ENCODE data around the gene DCBLD2.
A peak's percentile ranks its signal among the peaks of the same experiment; 100 is the strongest.

The DCBLD2 gene, protein sequence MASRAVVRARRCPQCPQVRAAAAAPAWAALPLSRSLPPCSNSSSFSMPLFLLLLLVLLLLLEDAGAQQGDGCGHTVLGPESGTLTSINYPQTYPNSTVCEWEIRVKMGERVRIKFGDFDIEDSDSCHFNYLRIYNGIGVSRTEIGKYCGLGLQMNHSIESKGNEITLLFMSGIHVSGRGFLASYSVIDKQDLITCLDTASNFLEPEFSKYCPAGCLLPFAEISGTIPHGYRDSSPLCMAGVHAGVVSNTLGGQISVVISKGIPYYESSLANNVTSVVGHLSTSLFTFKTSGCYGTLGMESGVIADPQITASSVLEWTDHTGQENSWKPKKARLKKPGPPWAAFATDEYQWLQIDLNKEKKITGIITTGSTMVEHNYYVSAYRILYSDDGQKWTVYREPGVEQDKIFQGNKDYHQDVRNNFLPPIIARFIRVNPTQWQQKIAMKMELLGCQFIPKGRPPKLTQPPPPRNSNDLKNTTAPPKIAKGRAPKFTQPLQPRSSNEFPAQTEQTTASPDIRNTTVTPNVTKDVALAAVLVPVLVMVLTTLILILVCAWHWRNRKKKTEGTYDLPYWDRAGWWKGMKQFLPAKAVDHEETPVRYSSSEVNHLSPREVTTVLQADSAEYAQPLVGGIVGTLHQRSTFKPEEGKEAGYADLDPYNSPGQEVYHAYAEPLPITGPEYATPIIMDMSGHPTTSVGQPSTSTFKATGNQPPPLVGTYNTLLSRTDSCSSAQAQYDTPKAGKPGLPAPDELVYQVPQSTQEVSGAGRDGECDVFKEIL

DNA sequence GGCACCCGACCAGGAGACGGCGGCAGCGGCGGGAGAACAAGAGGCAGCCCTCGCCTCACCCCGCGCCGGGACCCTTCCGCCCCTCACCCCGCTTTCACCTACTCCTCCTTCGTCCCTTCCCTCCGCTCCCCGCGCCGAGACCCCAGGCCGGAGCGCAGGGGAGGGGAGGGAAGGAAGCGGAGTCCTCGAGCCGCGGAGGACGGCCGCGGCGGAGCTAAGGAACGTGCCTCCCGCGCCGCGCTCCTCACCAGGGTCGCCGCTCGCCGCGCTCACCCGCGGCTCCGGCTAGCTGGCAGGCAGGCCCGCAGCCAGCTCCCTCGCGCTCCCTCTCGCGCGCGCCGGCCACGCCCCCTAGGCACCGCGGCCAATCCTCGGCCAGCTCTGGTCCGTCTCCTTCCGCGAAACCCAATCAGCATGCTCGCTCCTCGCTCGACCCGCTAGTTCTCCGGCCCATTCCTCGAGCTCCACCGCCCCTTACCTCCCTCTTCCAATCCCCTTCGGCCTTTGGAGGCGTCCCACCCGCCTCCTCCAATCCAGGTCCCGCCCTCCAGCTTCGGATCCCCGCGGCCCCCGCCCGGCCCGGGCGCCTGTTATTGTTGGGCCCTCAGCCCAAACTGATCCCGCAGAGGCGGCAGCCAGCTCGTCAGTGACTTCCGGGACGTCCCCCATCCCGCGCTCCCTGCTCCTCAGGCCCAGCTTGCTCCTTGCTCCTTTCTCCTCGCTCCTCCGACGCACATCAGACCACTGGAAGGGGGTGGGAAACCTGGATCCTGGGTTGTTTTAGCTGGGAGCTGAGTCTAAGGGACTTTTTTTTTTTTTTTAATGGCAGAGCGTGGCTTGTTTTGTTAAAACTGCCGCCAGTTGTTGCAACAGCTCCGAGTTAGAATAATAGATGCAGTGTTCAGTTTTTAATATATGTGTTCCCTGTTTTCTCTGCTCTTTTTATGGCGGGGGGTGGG lies at the start of gene DCBLD2:
TSS of gene DCBLD2 (minus strand) at position 304 of the 959 bp plus-strand sequence. CDS start 369 bp downstream, outside the sequence.
- peak; percentile 99 for DNase-seq

DNA sequence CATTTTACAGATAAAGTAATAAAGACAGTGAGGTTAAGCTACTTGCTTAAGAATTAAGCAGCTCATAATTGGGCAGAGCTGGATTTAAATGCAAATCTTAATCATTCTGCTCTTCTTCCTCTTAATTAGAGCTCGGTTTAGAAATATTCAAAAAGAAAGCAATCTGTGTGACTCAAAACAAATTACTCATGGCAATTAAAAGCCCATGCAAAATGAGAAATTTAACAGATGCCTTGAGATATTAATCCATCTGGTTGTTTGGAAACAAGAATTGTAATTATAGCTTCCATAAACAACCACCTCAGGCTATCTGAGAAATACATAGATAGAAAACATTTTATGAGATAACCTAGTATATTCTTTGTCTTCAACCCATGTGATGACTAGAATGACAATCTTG lies 44.2 kb upstream of the DCBLD2 start:
- no peak for DNase-seq

DNA sequence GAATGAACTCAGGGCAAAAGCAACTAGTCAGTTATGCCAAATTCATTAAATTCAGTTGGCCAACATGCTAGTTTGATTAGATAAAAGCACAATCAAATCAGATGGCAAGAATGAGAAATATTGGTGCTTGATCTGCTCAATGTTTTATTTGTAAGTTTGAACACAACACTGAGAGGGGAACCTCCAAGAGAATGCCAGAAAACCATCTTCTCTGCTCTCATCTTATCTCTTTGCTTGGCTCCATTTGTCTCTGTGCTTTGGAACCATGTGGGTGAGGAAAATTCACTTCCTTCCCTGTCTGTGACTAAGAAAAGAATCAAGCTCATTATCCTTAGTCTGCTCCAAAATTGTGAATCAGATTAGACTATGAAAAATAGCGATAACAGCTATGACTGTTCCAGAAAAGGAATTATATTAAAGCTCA lies 43.6 kb upstream of the DCBLD2 start:
- DNase-seq, result no peak

DNA sequence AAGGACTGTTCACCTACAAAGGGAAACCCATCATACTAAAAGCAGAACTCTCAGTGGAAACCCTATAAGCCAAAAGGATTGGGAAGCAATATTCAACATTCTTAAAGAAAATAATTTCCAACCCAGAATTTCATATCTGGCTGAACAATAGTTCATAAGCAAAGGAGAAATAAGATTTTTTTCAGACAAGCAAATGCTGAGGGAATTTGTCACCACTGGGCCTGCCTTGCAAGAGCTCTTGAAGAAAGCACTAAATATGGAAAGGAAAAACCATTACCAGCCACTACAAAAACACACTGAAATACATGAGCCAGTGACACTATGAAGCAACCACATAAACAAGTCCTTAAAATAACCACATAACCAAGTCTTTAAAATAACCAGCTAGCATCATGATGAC lies 28.9 kb upstream of the DCBLD2 start:
- no peak for DNase-seq

DNA sequence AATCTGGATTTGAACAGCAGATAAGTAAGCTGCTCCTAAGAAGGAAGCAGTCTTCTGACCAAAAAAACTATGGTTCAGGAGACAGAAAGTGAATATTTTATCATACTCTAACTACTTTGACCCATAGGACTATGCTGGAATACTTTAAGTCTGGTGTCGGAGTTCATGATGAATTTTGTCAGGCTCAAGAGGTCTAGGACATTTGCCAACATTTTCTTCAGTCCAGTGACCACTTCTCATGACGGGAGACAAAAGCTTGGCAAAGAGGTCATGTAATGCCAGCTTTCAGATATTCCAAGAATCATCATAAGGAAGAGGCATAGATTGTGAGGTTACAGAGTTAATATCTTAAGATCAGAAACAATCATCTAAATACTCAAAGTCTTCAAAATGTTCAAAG lies 20.5 kb upstream of the DCBLD2 start:
- DNase-seq, result no peak

DNA sequence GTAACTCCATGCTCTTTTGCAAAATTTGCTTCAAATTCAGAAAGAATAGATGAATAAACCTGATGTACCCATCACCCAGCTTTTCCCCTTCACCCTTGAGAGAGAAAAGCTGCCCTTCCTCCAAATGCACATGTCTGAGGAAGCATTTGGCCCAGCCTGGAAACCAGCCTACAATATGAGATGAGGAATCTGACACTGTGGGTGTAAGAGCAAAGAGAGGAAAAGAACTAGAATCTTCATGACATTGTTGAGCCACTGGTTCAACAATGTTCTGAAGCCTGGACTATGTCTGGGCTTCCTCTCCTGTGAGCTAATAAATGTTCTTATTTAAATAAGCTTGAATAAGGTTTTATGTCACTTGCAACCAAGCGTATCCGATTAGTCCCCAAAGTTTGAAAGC lies 18.7 kb upstream of the DCBLD2 start:
- no peak for DNase-seq

DNA sequence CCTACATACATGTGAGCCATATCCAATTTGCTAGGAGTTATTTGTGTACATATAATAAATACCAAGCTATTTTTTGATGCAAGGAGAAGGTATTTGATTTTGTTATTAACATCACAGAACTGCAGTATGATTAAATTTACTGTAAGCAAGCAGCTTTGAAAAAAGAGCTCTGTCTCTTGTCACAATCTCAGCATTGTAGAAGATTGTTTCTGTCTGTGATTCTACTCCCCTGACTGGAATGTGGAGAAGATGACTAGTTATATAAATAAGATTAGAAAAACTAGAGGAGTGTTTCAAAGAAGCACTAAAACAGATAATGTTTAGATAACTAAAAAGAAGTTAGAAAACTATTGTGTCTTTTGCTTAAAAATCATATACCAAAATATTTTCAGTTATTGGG lies 17.1 kb upstream of the DCBLD2 start:
- DNase-seq, result no peak

DNA sequence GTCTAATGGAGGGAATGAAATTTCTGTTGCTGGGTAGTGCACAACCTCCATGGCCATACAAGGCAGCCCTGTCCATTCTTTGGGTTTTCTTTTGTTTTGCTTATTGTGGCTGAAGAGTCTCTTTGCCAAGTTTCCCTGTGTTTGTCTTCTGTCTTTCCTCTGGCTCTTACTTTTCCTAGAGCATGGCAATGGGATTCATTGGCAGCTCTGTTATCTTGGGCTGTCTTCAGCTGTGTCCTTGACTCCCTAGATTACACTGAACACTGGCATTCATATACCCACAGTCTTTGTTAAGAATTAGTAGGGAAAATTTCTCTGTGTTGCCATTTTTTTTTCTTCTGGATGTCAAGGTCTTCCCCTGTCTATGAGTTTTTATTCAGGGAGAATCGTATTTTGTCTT lies 16.1 kb upstream of the DCBLD2 start:
- DNase-seq, result no peak

DNA sequence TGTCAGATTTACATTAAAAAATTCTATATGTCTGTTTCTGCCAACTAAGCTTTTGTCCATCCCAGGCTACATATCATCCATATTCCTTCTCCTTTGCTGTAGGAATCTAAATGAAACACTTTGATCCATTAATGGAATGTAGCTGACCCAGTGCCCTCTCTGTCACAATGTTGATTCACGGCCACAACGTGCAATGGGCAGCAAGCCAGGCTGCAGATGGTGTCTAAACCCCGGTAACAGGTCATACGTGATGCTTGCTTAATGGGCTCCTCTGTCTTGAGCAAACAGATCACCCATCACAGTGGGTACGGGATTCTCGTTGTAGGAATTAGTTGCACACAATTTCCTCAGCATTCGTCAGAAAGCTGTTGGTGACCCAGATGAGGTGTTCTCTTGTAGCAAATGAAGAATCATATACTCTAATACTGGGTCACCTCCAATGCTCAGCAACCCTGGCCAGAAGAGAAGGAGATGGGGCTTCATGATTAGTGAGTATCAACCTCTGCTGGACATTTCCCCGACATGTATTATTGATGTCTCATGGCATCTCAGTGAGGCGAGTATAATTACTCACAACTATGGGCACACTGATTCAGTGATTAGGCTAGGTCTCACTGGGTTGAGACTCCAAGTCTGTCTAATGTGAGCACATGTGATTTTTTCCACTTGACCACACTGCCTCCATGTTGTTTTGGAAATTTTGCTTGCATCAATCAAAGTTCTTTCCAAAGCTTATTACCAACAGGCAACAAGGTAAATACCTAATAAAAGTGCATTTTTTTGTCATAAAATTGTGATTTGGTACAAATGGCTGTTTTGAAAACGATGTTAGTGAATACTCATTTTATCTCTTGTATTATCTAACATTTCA lies 12.9 kb upstream of the DCBLD2 start:
- no peak for DNase-seq

DNA sequence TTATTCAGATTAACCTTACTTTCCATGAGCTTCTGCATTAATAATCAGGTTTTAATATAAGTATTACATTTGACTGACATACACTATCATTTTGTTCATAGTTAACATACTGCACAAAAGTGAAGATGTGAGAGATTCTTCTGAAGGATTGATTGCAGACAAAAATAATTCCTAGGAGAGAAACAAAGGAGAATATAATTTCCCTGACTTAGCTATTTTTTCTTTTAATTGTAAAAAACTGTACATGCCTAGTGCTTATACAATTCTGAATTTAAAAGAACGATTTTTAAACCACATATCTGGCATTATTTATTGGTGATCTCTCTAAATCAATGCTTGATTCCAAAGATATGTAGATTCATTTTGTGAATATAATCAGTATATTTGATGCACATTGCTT lies 11.0 kb upstream of the DCBLD2 start:
- DNase-seq, result no peak

DNA sequence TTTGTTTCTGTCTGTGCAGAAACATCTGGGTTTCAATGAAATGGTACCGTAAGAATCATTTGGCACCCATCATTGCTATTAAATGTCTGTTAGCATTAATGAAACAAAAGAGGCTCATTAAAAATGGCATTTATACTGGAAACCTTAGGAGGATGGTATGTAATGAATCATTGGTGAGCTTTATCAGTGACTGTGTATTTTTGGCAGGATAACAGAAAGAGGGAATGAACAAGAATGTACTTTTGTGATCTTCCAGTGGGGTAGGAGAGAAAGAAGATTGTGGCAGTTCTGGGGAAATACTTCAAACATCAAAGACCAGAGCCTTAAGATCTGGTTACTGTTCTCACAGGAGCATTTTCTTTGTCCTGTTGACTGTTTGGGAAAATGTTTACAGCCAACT lies 4.7 kb upstream of the DCBLD2 start:
- no peak for DNase-seq

DNA sequence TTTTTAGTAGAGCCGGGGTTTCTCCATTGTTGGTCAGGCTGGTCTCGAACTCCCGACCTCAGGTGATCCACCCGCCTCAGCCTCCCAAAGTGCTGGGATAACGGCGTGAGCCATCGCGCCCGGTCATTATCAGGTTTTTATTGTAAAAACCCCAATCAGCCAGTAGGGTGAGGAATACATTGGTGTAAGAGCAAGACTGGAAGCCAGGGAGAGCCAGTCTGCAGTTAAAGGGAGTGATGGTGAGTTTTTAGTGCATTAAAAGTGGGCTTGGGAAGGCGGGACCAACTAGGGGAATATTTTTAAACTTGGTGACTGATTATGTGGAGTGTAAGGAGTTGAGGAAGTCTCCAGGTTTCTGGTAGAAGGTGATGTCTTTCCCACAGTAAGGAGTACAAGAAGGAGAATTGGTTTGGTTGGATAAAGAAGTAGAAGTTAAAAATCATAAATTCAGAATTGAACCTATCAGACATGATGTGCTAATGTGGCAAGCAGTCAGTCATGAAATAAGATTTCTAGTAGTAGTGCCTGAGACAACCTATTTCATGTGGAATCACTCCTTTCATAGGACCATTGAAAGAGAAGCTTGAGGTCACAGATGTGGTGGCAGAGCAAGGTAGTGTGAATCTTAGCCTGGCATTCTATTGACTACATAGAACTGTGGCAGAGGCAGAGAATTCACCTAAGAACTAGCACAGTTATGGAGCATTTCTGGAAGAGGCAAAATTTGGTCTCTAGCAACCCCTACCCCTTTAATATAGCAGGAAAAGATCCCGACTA lies 2.4 kb upstream of the DCBLD2 start:
- no peak for DNase-seq

DNA sequence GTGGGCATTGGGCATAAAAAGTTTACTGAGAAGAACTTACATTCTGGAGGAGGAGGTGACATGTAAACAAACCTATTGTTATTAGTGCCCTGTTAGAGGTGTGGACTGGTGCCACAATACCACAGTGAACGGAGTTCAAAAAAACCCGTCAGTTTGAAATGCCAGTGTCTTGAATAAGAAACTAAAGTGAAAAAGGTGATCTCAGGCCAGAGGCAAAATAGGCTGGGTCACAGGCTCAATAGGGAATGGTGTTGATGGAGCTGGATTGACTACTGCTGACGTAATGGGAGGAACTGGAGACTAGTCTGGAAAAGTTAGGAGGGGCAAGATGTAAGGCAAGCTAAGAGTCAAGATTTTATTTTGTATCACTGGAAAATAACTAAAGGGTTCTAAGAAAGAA lies 1.6 kb upstream of the DCBLD2 start:
- no peak for DNase-seq

DNA sequence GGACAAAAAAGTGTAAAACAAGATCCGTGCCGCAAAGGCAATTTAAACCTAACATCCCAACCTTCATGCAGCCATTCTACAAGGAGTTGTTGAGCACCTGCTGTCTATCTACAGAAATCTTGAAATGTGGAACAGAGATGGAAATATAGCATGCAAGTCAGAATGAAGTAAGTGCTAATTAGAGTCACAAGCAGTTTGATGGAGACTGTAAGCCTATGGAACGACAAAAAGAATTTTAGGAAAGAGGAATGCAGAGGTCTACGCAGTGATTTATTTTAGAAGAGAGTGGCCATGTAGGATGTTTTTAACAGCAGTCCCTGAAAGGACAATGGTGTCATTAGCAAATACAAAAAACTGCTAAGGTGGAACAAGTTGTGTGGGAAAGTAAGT lies 851 bp upstream of the DCBLD2 start:
- DNase-seq, result no peak

DNA sequence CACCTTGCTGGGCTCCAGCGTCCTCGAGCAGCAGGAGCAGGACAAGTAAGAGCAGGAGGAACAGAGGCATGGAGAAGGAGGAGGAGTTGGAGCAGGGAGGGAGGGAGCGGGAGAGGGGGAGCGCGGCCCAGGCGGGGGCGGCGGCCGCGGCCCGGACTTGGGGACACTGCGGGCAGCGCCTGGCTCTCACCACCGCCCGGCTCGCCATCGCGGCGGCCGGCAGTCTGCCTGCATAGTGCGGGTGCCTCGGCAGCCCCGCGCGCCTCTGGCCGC lies 440 bp downstream of the DCBLD2 start:
- peak; percentile 65 for DNase-seq

DNA sequence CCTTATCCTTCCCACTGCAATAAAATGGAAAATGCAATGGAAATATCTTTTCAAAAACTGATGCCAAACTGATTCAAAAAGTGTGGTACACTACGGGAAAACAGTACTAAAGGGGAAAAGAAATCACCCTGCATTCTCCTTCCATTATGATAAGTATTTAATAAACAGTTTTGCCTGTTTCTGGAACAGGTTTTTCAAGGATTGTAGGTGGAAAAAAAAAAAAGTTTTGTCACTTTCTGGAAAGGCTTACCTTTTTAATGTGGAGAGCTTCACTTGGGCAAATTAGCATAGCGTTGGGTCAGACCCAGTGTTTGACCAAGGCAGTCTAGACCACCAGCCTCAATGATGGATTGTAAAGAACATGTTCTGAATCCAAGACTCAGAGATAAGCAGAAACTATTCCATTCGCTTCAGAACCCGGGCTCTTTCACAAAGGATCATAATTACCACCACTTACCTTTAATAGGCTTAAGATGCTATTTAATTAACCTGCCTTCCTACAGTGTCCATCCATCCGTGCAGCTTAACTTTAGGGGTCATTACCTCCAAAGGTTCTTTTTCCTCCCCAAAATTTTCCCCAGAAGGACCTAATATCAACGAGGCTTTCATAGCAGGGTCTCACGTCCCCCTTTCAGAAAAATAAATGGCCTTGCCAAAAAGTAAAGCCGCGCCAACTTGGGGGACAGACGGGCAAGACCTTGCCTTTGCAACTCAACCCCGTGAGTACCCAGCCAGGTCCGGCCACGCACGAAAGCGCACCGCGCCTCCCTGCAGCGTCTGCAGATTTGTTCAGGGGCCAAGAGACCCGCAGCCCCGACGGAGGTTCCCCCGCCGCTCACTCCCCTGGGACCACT lies 1.0 kb downstream of the DCBLD2 start:
- DNase-seq, result no peak

DNA sequence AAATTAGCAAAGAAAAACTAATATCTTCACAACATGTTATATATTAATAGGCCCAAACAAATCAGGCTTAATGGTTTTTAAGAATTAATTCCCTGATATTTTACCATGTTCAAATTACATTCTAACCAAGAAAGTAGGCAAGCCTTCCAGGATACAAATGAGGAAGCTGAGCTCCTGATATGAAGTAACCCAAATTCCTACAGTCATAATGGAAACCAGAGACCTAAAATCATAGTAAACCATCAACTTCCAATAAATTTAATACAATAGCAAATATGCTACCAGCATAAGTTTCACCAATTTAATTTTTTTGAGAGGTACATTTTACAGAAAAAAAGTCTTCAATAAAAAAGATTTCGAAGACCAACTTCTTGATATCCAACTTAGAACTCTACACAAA lies 3.8 kb downstream of the DCBLD2 start:
- no peak for DNase-seq

DNA sequence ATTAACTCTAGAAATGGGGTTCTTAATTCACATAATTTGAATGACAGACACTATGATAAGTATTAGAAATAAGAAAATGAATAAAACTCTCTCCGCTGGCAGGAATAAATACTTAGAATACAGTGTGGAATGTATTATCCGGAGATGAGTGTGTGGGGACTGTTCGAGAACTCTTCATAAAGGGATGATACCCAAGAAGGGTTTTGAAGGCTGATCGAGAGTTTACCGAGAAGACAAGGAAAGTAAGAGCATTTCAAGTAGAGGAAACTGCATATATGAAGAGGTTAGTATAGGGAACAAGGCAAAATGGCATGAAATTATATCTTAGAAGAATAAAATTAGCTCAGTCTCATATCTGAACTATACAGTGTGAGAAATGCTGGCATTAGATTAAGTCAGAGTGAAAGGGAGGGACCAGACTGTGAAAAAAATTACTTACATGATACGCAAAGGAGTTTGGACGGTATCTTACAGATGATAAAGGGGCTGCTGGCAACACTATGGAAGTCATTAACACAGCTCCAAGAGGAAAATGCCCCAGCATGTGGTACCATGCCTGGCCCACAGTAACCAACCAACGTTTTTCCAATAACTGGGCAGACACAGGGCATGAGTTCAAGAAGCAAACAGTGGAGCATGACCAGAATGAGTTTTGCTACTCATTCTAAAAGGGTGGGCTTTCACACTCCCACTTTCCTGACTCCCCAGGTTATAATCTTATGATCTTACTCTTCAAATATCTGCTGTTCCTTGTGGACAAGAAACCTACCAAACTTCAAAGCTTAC lies 6.5 kb downstream of the DCBLD2 start:
- no peak for DNase-seq

DNA sequence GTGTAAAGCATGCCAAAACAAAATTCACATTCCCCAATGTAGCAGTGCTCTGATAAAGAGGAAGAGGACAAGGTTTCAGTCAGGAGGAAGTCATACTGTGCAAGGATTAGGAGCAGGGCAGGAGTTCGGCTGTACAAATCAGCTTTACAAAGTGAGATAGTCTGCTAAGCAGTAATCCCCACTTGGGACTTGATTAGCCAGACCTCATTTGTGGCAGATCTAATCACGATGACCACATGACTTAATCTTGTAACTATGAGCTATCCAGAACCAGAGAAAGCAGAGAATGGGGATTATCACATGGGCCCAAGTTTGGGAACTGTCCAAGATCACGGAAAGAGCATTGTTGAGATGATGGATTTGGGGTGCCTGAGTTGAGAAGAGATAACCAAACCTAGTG lies 7.8 kb downstream of the DCBLD2 start:
- DNase-seq, result no peak

DNA sequence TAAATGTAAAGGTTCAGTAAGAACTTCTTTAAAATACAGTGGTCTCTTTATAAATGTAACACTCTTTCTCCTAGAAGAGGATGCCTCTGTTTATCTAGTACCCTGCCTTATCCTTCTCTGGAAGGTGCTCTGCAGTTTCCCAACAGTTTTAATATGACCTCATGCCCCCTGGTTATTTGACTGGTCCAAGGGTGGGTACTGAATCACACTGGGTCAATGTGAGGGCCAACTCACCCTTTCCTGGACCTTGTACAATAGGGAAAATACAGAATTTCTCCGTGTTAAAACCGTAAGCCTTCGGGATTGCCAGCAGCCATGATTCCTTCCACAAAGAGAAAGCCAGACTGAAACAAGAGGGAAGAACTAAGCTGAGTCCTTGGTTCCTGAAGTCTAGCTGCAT lies 9.2 kb downstream of the DCBLD2 start:
- no peak for DNase-seq
